ENCODE measurements around the gene UGT1A4.
"Not testable (repeated sequence)": the region's sequence is repeated elsewhere in the genome, so short reads cannot be mapped to it uniquely, and the experiment has no call there.

UGT1A4 gene

DNA sequence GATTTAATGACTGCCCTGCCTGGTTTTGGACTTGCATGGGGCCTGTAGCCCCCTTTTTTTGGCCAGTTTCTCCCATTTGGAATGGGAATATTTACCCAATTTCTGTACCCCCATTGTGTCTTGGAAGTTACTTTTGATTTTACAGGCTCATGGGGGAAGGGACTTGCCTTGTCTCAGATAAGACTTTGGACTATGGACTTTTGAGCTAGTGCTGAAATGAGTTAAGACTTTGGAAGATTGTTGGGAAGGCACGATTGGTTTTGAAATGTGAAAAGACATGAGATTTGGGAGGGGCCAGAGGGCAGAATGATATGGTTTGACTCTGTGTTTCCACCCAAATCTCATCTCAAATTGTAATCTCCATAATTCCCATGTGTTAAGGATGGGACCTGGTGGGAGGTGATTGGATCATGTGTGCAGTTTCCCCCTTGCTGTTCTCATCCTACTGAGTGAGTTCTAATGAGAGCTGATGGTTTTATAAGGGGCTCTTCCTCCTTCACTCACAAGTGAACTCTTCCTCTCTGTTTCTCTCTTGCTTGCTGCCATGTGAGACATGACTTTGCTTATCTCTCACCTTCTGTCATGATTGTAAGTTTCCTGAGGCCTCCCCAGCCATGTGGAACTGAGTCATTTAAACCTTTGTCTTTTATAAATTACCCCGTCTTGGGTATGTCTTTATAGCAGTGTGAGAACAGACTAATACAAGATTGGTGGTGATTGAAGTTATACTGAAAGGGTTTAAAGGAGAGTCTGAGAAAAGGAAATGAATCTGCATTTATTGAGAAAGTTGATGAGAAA lies 32.9 kb downstream of the UGT1A4 start:
- FAIRE-seq = not testable (repeated sequence)

GRCh38 chr2:233754872-233755611 lies 36.5 kb downstream of the UGT1A4 start:
- no peak for FAIRE-seq

DNA sequence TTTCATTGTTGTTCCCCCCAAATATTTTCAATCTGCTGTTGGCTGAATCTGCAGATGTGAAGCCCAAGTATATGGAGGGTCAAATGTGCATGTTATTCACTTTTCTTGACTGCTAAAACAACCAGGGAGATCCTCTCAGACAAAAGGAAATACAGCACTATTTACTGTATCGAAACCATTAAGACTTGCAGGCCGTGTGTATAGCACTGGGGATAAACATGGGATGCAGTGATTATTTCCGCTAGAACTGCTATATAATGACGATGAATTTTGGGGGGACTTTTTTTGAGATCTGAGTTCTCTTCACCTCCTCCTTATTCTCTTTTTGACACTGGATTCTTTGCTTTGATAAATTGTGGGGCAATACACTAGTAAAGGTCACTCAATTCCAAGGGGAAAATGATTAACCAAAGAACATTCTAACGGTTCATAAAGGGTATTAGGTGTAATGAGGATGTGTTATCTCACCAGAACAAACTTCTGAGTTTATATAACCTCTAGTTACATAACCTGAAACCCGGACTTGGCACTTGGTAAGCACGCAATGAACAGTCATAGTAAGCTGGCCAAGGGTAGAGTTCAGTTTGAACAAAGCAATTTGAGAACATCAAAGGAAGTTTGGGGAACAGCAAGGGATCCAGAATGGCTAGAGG lies 38.0 kb downstream of the UGT1A4 start:
- no peak for FAIRE-seq

- no peak for FAIRE-seq
These were observed 39.6 kb downstream of the UGT1A4 start for GRCh38 chr2:233758141-233758540.

DNA sequence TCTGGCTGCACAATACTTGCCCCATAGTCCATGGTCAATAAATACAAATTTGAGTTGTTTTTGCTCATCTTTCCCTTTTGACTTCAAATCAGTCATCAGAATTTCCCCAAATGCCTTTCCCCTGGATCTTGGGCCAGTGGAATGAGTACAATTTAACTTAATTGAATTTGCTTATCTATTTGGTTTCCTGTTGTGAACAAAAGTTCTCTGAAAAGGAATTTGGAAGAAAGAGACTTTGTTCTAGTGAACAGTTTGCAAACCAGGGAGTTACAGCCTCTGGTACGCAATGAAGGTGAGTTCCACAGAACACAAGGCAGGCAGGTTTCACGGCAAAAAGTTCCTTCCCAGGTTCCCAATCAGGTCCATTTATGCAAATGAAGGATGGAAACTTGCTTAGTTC lies 40.3 kb downstream of the UGT1A4 start:
- FAIRE-seq = no peak

DNA sequence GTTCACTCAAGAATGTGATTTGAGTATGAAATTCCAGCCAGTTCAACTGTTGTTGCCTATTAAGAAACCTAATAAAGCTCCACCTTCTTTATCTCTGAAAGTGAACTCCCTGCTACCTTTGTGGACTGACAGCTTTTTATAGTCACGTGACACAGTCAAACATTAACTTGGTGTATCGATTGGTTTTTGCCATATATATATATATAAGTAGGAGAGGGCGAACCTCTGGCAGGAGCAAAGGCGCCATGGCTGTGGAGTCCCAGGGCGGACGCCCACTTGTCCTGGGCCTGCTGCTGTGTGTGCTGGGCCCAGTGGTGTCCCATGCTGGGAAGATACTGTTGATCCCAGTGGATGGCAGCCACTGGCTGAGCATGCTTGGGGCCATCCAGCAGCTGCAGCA lies 41.5 kb downstream of the UGT1A4 start, which contains the start of gene UGT1A1:
UGT1A1 (plus strand) TSS at position 228 of the 400 bp plus-strand sequence; CDS start at position 246, 18 bp downstream.
- no peak for FAIRE-seq

DNA sequence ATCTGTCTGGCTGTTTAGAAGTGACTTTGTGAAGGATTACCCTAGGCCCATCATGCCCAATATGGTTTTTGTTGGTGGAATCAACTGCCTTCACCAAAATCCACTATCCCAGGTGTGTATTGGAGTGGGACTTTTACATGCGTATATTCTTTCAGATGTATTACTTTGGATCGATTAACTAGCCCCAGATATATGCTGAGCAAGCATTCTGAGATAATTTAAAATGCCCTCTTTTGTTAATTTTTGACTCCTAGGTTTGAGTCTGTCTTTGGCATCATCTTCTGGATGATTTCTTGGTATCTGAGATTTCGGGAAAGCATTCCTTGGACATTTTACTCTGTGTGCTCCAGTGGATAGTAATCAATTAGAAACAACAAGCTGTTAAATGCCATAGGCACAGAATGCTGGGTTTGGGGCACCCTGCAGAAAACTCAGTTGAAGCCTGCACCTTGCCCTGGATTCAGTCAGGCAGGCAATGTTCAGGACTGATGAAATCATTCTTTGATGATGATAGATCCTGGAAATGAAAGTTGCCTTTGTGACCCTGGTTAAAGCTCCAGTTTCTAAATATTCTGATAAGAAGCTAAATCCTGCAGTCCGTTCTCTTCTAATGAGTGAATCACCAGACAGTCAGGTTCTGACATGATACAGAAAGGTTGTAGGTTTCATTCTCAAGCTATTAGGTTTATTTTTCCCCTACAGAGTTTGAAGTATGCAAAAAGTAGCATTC lies 42.7 kb downstream of the UGT1A4 start:
- no peak for FAIRE-seq

DNA sequence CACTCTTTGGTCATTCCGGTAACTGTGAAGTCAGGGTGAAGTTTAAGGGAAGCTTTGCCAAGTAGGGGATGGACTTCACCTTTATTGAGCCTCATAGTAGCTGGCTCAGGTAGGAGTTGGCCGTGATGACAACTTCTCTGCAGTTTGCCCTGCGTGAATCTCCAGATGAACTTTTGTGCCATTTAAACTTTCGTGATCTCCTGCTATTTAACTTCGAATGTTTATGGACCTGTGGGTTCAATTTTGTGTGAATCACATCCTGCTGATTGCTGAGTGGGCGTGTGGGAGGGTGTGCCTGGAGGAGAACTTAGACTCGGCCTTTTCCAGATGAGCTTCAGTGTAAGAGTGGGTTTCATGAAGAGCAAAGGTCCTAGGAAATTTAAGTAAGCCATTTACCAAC lies 45.7 kb downstream of the UGT1A4 start:
- no peak for FAIRE-seq

- FAIRE-seq = no peak
These were observed 46.2 kb downstream of the UGT1A4 start for GRCh38 chr2:233764761-233765160.

- no peak for FAIRE-seq
These were observed 47.9 kb downstream of the UGT1A4 start for GRCh38 chr2:233766416-233766815.

DNA sequence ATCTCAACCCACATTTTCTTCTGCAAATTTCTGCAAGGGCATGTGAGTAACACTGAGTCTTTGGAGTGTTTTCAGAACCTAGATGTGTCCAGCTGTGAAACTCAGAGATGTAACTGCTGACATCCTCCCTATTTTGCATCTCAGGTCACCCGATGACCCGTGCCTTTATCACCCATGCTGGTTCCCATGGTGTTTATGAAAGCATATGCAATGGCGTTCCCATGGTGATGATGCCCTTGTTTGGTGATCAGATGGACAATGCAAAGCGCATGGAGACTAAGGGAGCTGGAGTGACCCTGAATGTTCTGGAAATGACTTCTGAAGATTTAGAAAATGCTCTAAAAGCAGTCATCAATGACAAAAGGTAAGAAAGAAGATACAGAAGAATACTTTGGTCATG lies 49.5 kb downstream of the UGT1A4 start:
- FAIRE-seq = no peak

DNA sequence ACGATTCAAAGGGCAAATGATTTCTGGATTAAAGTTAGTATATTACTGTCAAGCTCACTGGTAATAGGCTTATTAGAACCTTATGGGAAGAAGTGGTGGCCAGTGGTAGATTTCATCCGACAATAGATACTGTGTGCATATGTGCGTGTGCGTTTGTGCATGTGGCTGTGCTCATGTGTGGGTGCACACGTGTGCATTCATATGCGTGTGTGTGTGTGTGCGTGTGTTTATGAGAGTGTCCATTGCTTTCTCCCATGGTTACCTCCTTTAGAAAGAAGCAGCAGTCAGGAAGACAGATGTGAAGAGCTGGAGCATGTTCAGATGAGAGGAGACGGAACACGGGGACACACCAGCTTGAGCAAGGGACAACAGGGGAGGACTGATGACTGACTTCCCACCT lies 50.7 kb downstream of the UGT1A4 start:
- FAIRE-seq = no peak

DNA sequence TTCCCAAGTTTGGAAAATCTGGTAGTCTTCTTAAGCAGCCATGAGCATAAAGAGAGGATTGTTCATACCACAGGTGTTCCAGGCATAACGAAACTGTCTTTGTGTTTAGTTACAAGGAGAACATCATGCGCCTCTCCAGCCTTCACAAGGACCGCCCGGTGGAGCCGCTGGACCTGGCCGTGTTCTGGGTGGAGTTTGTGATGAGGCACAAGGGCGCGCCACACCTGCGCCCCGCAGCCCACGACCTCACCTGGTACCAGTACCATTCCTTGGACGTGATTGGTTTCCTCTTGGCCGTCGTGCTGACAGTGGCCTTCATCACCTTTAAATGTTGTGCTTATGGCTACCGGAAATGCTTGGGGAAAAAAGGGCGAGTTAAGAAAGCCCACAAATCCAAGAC lies 53.6 kb downstream of the UGT1A4 start:
- FAIRE-seq = no peak

DNA sequence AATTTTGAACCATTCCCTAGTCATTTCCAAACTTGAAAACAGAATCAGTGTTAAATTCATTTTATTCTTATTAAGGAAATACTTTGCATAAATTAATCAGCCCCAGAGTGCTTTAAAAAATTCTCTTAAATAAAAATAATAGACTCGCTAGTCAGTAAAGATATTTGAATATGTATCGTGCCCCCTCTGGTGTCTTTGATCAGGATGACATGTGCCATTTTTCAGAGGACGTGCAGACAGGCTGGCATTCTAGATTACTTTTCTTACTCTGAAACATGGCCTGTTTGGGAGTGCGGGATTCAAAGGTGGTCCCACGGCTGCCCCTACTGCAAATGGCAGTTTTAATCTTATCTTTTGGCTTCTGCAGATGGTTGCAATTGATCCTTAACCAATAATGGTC lies 54.0 kb downstream of the UGT1A4 start:
- no peak for FAIRE-seq

DNA sequence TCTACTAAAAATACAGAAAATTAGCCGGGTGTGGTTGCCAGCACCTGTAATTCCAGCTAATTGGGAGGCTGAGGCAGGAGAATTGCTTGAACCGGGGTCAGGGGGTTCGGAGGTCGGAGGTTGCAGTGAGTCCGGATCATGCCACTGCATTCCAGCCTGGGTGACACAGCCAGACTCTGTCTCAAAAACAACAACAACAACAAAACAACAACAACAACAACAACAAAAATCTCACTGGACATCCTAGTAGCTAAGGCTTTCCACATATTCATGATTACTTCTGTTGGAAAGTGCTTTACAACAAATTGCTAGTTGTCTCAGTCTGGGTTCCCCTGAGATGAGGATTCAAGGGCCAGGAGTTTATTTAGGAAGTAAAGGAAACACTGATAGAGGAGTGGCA lies 55.3 kb downstream of the UGT1A4 start:
- FAIRE-seq = no peak

GRCh38 chr2:233775414-233775813 lies 56.9 kb downstream of the UGT1A4 start:
- FAIRE-seq = no peak

GRCh38 chr2:233778030-233778429 lies 59.5 kb downstream of the UGT1A4 start, which contains the start of gene MROH2A:
Gene MROH2A, plus strand, starts transcription at chr2:233778330. Its CDS starts 1,029 bp downstream, at chr2:233779359.
- no peak for FAIRE-seq

- no peak for FAIRE-seq
These were observed 61.2 kb downstream of the UGT1A4 start for GRCh38 chr2:233779722-233780121.

GRCh38 chr2:233780771-233781170 lies 62.2 kb downstream of the UGT1A4 start:
- no peak for FAIRE-seq

GRCh38 chr2:233789554-233789953 lies 71.0 kb downstream of the UGT1A4 start:
- no peak for FAIRE-seq

GRCh38 chr2:233791151-233791882 lies 72.8 kb downstream of the UGT1A4 start:
- no peak for FAIRE-seq

DNA sequence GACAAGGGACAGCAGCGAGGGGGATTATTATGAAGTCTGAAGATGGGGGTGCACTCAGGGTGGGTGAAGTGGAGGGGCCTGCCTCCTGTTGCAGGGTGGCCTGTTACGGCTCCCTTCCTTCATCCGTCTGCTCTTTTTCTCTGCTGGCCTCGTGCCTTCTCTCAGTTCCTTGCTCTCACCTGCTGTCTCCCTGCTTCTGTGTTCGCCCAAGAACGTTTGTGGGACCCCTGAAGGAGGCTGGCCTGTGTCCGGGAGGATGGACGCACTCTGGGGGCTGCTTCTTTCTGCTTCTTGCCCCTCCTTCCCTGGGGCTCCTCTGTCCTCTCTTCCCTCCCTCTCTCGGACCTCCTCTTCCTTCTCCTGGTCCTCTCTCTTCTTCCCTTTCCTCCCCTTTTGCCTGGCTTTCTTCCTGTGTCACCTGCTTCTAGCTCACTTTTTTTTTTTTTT lies 73.4 kb downstream of the UGT1A4 start:
- FAIRE-seq = no peak

Measured in G401.6 (cell line).